Esophagus muscularis mucosa (tissue), 4 donors: Measurements from ENCODE around the gene ZBTB7B.

Experiments
- CTCF ChIP-seq, 3 experiments: fragments of 200-600 bp in 2 of 3; fragments of 450-650 bp in 1 of 3; sonication (generic) in 2 of 3; IDR thresholded peaks; one replicate each; pipeline ENCODE4 v1.5.1; 2017 to 2019; ENCODE audit warnings: antibody characterized with exemption in 3 of 3, mild to moderate bottlenecking in 2 of 3, moderate library complexity in 1 of 3
- EP300 ChIP-seq: sonication (generic); formaldehyde crosslinking; IDR thresholded peaks from one replicate; pipeline ENCODE4 v1.6.1; 2017; ENCODE audit warnings: antibody characterized with exemption
- POLR2A ChIP-seq: fragments of 450-650 bp; IDR thresholded peaks from one replicate; pipeline ENCODE4 v1.6.1; 2017; ENCODE audit warnings: antibody characterized with exemption, moderate library complexity, mild to moderate bottlenecking, low read depth

- TF ChIP-seq POLR2A (no peak), CTCF (IDR thresholded peaks at IDR 0.05) (no peak), EP300 (no peak)
Measured at GRCh38 chr1:155003227-155003765, 694 bp downstream of the ZBTB7B start.
